Activated CD4-positive, CD25-positive, alpha-beta regulatory T cell treated with anti-CD3 and anti-CD28 coated beads, Interleukin-2, amount 50 U/mL, for 24 hours (primary cell): ENCODE measurements around the gene TTYH1.

Experiments used
- ATAC-seq, 2 donors: fragments of 150-1000 bp; cut with Tn5 transposase; one replicate each; pipeline ENCODE4 v1.10.0; 2021; ENCODE audit warnings: mild to moderate bottlenecking in 1 of 2, moderate library complexity in 1 of 2

TTYH1 gene

DNA sequence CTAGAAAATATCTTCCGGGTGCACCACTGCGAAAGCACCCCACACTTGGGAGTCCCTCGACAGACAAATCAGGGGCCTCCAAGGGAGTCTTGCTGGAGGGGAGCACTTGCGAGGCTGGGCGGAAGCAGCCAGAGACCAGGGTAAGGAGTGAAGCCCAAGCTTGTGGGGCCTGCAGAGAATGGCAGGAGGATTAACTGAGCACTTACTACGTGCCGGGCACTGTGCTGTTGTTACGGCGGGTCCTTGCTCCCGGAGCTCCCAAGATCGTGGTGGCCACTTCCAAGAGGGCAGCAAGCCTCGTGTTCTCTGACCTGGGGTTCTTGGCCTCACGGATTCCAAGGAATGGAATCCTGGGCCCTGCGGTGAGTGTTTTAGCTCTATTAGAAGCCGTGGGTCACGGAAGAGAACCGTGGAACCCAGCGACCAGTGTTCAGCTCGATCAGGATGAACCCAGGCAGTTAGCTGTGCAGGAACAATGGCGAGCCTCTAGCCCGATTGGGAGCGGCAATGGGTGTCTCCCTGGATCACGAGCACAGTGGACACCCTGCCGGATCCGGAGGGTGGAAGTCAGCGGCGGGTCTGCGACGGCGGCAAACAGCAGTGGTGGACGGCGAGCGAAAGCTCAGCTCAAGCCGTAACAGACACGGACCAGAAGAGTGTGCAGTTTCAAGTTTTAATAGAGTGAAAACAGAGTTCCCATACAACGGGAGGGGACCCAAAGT is 9.6 kb downstream of the TTYH1 start:
- no peak for ATAC-seq

DNA sequence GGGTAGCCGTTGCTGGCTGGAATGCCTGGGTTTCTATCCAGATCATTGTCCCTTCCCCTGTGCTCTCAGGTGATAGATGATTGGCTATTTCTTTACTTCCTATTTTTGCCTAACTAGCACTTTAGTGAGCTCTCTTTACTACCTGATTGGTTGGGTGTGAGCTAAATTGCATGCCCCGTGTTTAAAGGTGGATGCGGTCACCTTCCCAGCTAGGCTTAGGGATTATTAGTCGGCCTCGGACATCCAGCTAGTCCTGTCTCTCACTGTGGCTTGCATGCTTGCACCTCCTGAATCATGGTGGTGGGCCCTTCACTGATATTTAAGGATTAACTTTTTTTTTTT is 10.1 kb downstream of the TTYH1 start:
- no peak for ATAC-seq

DNA sequence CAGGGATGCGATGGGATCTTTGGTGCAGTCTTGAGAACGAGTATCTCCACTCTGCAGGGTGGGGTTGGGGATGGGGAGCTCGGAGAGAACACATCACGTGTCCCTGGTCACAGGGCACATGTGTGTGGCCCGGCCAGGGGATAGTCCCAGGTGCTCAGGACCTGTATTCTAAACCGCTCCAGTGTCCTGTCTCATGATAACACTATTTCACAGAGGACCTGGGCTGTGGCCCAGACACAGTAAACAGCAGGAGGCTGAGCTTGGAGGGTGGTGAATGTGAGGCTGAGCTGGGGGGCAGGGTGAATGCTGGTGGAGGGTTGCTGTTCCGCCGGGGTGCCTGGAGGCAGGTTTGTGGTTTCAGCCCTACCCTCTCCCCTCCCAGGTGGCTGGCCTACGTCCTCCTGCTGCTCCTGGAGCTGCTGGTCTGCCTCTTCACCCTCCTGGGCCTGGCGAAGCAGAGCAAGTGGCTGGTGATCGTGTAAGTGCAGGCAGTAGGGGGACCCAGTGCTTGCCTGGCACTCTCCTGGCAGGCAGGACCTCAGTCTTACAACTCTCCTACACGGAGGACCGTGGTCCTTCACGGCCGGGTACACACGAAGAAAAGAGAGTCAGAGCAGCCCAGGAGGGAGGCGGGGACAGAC is 11.1 kb downstream of the TTYH1 start:
- ATAC-seq, result no peak

DNA sequence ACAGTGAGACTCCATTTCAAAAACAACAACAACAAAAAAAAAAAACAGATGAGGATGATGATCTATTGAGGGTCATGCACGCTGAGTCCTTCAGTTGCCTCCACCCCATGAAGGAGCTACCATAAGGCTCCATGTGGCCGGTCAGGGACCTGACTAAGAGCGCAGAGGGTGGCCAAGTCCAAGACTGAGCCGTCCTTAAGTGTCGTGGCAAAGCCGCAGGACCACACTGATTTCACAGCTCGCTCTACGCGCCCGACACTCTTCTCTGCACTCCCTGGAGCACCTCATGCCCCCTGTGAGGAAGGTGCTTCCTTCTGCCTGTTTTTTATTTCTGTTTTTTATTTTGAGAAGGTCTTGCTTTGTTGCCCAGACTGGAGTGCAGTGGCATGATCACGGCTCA is 12.3 kb downstream of the TTYH1 start:
- ATAC-seq, result no peak

DNA sequence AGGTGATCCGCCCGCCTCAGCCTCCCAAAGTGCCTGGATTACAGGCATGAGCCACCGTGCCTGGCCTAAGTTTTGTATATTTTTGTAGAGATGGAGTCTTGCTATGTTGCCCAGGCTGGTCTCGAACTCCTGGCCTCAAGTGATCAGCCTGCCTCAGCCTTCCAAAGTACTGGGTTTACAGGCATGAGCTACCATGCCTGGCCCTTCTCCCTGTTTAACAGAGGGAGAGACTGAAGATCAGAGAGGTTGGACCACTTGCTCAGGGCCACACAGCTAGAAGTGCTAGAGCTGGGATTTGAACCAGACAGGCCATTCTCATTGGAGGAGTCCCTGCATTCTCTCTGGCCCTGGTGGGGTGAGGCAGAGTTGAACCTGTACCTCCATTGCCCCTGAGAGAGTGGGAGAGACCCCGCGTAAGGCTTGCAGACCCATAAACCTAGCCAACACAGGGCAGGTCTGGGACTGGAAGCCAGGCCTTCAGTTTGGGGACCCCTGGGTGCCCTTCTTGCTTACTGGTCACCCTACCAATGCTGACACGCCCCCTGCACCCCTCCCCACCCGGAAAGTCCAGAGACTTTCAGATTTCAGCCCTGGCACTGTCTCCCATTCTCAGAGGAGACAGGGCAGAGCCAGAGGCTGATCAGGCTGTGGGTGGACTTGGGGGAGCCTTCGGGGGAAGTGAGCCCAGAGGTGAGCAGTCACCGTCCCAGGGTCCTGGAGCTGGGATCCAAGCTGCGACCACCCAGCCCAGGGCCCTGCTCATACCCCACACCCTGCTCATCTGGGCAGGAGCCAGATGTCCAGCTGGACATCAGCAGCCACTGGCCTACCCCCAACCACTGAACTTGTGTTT is 13.3 kb downstream of the TTYH1 start:
- ATAC-seq, result no peak

DNA sequence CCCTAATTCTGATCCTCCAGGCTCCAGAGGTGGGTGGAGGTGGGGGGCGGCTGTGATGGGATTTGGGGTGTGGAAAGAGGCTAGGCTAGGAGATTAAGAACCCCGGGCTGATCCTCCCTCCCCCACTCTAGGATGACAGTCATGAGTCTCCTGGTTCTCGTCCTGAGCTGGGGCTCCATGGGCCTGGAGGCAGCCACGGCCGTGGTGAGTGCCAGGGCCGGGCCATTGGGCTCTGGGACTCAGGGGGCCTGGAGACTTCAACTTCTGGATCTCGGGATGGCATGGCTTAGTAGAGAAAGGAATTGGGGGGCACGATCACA is 13.9 kb downstream of the TTYH1 start:
- no peak for ATAC-seq

DNA sequence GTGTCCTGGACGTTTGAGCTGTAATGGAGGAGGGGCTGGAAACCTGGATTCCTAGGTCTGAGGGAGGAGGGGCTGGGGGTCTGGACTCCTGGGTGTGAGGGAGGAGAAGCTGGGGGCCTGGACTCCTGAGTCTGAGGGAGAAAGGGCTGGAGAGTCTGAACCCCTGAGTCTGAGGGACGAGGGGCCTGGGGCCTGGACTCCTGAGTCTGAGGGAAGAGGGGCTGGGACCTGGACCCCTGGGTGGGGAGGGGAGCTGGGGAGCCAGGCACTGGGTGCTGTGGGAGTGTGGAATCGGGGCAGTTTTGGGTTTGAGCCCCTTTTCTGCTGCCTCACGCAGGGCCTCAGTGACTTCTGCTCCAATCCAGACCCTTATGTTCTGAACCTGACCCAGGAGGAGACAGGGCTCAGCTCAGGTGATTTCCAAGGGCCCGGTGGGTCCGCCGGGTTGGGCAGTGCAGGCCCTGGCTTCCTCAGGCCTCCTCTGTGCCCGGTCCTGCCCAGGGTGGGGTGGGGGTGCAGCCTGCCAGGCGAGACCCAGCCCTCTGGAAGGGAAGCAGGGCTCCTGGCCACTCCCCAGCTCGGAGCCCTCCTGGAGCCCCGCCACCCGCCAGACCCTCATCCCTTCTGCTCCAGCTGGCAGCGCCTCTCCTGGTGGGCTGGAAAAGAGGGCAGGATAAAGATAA is 14.4 kb downstream of the TTYH1 start:
- ATAC-seq, result no peak

DNA sequence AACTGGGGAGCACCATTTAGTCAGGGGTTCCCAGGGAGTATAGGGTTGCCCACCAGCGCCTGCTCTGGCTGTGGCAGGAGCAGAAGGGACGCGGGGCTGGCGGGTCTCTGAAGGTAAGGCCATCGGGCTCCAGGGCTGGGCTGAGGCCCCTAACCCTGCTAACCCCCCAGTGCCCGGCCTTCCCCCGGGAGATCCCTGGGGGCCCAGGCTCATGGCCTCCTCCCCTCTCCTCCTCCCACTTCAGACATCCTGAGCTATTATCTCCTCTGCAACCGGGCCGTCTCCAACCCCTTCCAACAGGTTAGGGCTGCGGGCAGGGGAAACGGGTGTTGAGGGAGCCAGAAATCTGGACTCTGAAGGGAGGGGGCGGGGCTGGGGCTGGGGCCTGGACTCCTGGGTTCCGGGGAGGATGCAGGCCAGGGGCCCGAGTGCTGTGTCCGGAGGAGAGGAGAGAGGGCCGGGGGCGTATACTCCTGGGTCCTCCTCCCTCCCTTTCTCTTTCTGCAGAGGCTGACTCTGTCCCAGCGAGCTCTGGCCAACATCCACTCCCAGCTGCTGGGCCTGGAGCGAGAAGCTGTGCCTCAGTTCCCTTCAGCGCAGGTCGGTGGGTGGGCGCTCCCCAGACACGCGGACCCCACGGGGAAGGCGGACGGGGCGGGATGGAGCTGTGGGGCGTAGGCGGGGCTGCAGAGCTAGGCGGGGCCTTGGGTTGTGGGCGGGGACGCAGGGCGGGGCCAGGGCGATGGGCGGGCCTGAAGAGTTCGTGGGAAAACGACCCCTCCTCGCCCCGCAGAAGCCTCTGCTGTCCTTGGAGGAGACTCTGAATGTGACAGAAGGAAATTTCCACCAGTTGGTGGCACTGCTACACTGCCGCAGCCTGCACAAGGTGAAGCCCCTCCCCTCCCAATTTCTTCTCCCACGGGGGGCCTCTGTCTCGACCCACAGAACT is 15.3 kb downstream of the TTYH1 start:
- peak; percentile 65 to 72 for ATAC-seq

DNA sequence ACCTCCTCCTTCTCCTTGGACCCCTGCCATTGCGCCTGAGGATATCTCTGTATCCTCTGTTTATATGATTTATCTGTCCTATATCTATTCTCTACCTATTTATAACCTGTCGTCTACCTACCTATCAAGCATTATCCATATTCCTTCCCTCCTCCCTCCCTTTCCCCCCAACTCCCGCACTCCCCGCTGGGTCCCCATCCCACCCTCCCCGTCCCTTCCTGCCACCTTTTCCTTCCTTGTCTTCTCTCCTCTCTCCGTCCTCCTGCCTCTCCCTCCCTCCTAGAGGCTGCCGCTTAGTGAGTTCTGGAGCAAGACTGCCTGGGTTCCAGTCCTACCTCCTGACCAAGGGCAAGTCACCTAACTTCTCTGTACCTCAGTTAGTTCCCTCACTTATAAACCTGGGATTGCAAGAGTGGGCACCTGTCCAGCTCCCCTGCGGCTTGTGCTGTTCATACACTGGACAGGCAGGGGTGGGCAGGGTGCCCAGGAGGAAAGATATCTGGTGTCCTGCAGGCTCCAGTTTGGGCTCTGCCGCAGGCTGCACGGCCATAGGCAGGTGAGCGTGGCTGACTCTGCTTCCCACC is 16.1 kb downstream of the TTYH1 start:
- ATAC-seq, result no peak

DNA sequence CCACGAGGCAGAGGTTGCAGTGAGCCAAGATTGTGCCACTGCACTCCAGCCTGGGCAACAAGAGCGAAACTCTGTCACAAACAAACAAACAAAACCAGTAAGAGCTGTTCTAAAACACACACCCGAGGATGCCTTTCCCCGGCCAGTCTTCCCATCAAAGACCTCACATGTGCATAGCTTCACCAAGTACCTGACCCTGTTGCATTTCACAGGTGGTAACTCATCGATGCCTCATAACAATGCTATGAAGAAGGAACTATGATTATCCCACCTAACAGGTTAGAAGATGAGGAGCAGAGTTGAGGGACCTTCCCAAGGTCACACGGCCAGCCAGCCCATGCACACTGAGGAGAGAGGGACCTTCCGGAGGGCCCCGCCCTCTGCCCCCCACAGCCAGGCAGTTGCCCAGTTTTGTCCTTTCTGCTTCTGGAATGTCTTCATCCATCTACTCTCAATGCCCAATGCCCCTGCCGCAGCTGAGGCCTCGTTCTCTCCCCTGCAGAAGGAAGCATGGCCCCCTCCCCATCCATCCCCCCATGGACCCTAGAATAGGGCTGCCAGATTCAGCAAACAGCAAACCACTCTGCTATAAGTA is 17.0 kb downstream of the TTYH1 start:
- ATAC-seq, result no peak

DNA sequence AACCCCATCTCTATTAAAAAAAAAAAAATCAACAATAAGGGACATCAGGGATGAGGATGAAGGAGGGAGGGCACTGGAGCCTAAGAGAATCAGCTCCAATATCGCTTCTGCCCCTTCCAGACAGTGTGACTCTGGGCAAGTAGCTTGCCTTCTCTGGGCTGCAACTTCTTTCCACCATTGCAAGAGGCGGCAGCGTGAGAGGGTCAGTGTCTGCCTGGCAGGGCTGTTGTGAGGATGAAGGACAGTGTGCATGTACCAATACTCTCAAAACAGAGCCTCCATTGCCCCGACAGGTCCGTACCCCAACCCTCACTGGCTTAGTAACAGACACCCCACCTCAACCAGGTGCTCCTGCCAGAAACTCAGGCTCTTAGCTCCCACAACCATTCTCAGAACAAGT is 18.4 kb downstream of the TTYH1 start:
- ATAC-seq, result no peak

DNA sequence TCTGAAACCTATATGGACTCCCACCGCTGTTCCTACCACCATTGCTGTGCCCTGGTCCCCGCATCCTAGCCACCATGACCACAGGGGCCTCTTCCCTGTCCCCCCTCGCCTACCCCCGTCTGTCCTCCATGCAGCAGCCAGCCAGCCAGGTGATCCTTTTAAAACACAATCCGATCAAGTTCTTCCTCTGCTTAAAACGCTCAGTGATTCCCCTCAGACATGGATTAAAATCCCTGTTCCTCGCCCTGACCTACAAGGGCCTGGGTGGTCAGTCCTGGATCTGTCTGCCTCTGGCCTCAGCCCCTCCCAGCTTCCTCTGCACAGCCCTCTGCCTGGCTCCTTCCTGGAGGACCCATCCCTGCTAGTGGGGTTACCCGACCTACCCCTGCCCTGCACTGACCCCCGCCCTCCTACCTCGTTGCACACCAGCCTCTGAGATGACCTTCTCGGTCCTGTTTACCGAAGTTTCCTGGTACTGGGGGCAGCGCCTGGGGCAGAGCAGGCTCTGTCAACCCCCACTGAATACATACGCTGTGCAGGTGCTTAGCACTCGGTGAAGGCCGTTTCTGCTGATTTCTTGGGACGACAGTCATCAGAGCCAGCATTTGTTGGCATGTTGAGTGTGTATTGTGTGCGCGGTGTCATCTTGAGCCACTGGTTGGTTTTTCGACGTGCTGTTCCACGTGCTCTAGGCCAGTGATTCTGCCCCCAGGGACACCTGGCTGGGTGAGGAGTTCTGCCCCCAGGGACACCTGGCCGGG is 19.0 kb downstream of the TTYH1 start:
- ATAC-seq, result no peak

DNA sequence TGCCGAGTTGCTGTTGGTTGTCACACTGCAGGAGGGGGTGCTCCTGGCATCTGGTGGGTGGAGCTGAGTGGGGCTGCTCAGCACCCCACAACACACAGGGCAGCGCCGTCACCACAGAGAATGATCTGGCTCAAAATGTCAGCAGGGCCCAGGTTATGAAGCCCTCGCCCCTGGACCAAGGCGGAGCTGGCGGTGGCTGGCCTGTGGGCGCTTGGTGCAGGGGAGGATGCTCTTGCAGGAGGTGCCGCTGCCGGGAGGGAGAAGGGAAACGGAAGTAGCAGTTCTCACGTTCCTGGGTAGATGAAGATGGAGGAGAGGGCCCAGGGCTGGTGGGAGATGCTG is 19.6 kb downstream of the TTYH1 start:
- ATAC-seq, result no peak

DNA sequence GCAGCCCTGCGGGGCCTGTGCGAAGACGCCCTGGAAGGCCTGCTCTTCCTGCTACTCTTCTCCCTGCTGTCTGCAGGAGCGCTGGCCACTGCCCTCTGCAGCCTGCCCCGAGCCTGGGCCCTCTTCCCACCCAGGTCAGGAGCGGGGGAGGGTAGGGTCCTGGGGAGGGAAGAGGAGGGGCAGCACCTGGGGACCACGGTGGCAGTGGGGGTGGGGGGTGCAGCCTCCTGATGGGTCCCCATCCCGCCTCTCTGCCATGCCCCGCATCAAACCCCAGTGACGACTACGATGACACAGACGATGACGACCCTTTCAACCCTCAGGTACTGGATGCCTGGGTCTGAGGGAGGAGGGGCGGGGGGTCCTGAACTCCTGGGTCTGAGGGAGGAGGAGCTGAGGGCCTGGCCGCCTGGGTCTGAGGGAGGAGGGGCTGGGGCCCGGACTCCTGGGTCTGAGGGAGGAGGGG is 20.3 kb downstream of the TTYH1 start:
- no peak for ATAC-seq

DNA sequence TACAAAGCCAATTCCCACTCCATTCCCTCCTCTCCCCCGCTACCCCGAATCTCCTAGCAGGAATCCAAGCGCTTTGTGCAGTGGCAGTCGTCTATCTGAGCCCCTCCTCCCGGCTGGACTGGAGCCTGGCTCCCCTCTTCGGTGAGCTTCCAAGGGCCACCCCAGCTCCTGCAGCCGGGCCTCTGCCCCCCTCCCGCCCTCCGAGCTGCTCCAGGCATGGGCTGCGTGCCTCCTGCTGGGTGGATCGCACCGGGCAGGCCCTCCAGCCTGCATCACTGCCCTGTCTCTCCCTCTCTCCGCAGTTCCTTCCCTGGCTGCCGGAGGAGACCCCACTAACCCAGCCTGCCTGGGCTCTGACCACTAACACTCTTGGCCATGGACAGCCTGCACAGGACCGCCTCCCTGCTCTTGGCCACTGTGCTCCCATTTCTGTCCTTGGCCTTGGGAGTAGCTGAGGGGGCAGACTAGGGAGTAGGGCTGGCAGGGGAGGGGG is 20.8 kb downstream of the TTYH1 start:
- no peak for ATAC-seq

DNA sequence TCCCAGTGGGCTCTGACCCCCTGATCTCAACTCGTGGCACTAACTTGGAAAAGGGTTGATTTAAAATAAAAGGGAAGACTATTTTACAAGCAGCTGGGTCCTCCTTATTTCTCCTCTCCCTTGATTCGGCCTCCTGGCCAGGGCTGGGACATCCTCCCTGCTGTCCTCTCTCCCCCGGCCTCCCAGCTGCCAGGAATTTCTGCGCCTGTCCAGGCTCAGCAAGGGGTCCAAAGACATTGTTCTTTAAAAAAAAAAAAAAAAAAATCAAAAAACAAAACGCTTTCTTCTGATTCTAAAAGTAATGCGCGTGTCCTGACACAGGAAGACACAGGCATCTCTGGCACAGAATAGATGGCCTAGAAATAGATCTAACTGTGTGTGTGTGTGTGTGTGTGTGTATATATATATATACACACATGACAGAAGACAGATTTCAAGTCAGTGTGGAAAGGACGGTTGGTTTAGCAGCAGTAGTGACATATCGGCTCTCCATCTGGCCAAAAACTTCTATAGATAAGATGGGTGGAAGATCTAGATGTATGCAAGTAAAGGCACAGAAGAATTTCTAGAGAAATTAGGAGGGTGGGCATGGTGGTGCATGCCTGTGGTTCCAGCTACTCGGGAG is 21.5 kb downstream of the TTYH1 start:
- no peak for ATAC-seq

DNA sequence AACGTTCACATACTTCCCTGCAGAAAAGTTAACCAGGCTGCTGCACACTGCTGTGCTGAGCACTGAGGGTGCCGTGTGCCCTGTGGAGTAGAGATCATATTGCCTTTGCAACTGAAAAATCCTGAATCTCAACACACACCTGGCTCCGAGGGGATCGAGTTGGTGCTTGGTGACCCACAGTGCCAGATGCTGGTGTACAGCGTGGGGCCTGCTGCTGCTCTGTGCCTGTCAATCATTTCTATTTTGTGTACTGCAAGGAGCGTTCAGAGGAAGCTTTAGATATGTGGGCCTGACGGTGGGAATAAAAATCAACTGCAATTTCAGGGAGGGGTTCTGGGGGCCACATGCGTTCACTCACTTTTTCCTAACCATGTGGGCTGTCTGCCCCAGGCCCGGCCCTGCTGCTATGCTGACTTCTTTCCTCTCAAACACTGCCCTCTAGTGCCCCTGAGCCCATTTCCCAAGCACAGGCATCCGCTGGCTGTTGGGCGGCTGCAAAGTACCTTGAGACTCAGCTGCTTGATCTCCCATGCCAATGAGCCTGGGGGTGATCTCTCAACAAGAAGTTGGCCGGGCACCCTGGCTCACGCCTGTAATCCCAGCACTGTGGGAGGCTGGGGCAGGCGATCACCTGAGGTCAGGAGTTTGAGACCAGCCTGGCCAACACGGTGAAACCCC is 24.0 kb downstream of the TTYH1 start:
- ATAC-seq, result peak; percentile 41 to 60

DNA sequence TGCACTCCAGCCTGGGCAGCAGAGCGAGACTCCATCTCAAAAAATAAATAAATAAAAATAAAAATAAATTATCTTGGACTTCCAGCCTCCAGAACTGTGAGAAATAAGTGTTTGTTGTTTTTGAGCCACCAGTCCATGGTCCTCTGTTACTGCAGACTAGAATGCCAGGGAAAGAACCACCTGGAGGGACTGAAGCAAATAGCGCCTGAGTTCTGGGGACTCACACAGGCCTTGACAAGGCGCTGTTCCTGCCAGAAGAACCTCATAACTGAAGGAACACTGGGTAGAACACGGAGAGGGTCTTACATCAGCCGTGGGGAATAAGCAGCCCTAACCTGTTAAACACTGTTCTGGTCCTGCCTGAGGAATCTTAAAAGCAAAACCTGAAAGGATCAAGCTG is 25.4 kb downstream of the TTYH1 start:
- ATAC-seq, result no peak

DNA sequence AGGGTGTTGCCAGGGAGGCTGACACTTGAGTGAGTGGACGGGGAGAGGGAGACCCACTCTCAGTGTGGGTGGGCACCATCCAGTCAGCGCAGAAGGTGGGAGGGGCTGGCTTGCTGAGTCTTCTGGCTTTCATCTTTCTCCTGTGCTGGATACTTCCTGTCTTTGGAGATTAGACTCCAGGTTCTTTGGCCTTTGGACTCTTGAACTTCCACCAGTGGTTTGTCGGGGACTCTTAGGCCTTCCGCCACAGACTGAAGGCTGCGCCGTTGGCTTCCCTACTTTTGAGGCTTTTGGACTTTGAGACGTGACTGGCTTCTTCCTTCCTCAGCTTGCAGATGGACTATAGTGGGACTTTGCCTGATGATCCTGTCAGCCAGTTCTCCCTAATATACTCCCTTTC is 29.5 kb downstream of the TTYH1 start:
- ATAC-seq, result no peak
